Adrenal gland (tissue), 12 donors: ENCODE results near the gene HOXD10. TPM values are rescaled to one million over a fixed set of nuclear protein-coding genes. Genes with fewer than 3 reads are reported as not detected.

ENCODE experiments used
- DNase-seq, 7 donors: peaks; one replicate each; pipeline ENCODE4 v3.0.0-alpha.2; 2019 to 2020
- H3K27ac ChIP-seq, 5 donors: fragments of 200-600 bp; sonication (generic) in 4 of 5; 1 replicate in 3 of 5; 2 replicates in 2 of 5; pipeline versions ENCODE4 v1.5.1 to v1.8.0; 2016 to 2020; ENCODE audit warnings: mild to moderate bottlenecking in 1 of 5
- H3K27me3 ChIP-seq: fragments of 200-600 bp; 2 replicates; pipeline ENCODE4 v1.8.0; 2021
- H3K36me3 ChIP-seq, 2 donors: fragments of 200-600 bp; replicated peaks in 1 of 2; 1 replicate in 1 of 2; 2 replicates in 1 of 2; pipeline versions ENCODE4 v1.5.1 to v1.8.0; 2018 to 2022
- H3K4me1 ChIP-seq, 2 donors: fragments of 200-600 bp; replicated peaks in 1 of 2; 1 replicate in 1 of 2; 2 replicates in 1 of 2; pipeline versions ENCODE4 v1.5.1 to v1.8.0; 2018 to 2021
- H3K4me3 ChIP-seq, 4 donors: fragments of 200-600 bp; sonication (generic) in 3 of 4; one replicate each; pipeline ENCODE4 v1.5.1; 2016 to 2018
- H3K9me3 ChIP-seq, 3 donors: fragments of 200-600 bp; sonication (generic) in 1 of 3; replicated peaks in 1 of 3; 1 replicate in 2 of 3; 2 replicates in 1 of 3; pipeline versions ENCODE4 v1.5.1 to v1.8.0; 2016 to 2021
- POLR2A ChIP-seq, 2 donors: fragments of 450-650 bp; IDR thresholded peaks; one replicate each; pipeline ENCODE4 v1.6.1; 2017; ENCODE audit warnings: antibody characterized with exemption in 2 of 2, mild to moderate bottlenecking in 2 of 2, moderate library complexity in 1 of 2
- WGBS, 4 donors: extraction: QIAGEN DNeasy Blood & Tissue Kit in 2 of 4; methylation state at CpG; one replicate each; pipeline versions ENCODE4 v1.1.5 to v1.1.7; 2013 to 2017; 5-methylcytosine and 5-hydroxymethylcytosine counted together
- intact Hi-C, 2 donors: fragments of 100-400 bp; cut with DNase I; formaldehyde crosslinking; loops; one replicate each; pipeline versions ENCODE4 v1.14.1 to v1.15.0; 2022 to 2023
- polyA plus RNA-seq, 3 donors: library from polyadenylated mRNA; stranded (reverse); fragments of 200-250 nt in 2 of 3; fragments of 350-450 nt in 1 of 3; fragmentation: Illumina TruSeq in 1 of 3; extraction: RNeasy Lipid Tissue Mini Kit (QIAGEN cat#74804) in 1 of 3; gene quantifications; one replicate each; pipeline ENCODE4 v1.2.3, GENCODE V29; 2013 to 2014
- total RNA-seq, 9 donors: library from RNA; depleted of rRNA in 4 of 9; stranded (reverse); fragments of >200 nt in 4 of 9; fragments of 120-200 nt in 1 of 9; fragmentation: NEBNext Ultra II Directional in 1 of 9; extraction: Animal tissue kit (Norgen Biotek cat#: 25700) in 1 of 9; gene quantifications; one replicate each; pipeline versions ENCODE4 v1.1.0 to v1.2.4, GENCODE V29; 2013 to 2023
- TF ChIP-seq, protein P1 (sequence below), 6 experiments: fragments of 450-650 bp in 4 of 6; fragments of 200-600 bp in 2 of 6; sonication (generic) in 1 of 6; IDR thresholded peaks; 1 replicate in 5 of 6; 2 replicates in 1 of 6; pipeline versions ENCODE4 v1.5.1 to v1.8.0; 2016 to 2021; ENCODE audit warnings: antibody characterized with exemption in 6 of 6, mild to moderate bottlenecking in 2 of 6, moderate library complexity in 1 of 6
- donor health status: healthy with polysubstance abuse.
- donor health status: Bipolar disorder and iron deficiency.
- donor health status: DM: yes; HTN: yes; CAD: no.
- donor health status: DM: no; HTN: no; CAD: no.
- donor health status: DM: no; HTN: no; CAD: no.
- donor health status: DM: yes; HTN: yes; CAD: no.

HOXD10 gene
- total and polyA plus RNA-seq, 12 donors: 0.11 to 0.33 (median 0.18) TPM; not detected in 8

DNA sequence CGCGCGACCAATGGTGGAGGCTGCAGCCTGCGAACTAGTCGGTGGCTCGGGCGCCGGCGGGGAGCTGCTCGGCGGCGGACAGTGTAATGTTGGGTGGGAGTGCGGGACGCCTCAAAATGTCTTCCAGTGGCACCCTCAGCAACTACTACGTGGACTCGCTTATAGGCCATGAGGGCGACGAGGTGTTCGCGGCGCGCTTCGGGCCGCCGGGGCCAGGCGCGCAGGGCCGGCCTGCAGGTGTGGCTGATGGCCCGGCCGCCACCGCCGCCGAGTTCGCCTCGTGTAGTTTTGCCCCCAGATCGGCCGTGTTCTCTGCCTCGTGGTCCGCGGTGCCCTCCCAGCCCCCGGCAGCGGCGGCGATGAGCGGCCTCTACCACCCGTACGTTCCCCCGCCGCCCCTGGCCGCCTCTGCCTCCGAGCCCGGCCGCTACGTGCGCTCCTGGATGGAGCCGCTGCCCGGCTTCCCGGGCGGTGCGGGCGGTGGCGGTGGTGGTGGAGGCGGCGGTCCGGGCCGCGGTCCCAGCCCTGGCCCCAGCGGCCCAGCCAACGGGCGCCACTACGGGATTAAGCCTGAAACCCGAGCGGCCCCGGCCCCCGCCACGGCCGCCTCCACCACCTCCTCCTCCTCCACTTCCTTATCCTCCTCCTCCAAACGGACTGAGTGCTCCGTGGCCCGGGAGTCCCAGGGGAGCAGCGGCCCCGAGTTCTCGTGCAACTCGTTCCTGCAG is 6.3 kb downstream of the HOXD10 start, which contains the start of gene HOXD9:
HOXD9 (plus strand) TSS at position 37 of the 728 bp plus-strand sequence; CDS start at position 87, 50 bp downstream.
- Histone ChIP-seq H3K4me3 (peak within 1 kb of the TSS; percentile 31 to 67 (median 52)), H3K9me3 (no peaks in the 10 kb centered on the region), H3K27me3 (peaks cover 35% of the 10 kb centered on the region), H3K27ac (peak within 1 kb of the TSS in 4 of 5 donors; percentile 58 to 88 (median 79)), H3K36me3 (no peaks in the 10 kb centered on the region), H3K4me1 (peaks cover 0 to 17% of the 10 kb centered on the region in 2 donors)
- 0 to 1% (median 1%) methylated on average over 7 to 84 of the region's 84 CpGs for WGBS, 4 donors
- DNase-seq: peak; percentile 81 to 90 (median 83)
- TF ChIP-seq POLR2A (IDR thresholded peaks at IDR 0.05): peak; percentile 23 to 69
- TF ChIP-seq, protein P1, sequence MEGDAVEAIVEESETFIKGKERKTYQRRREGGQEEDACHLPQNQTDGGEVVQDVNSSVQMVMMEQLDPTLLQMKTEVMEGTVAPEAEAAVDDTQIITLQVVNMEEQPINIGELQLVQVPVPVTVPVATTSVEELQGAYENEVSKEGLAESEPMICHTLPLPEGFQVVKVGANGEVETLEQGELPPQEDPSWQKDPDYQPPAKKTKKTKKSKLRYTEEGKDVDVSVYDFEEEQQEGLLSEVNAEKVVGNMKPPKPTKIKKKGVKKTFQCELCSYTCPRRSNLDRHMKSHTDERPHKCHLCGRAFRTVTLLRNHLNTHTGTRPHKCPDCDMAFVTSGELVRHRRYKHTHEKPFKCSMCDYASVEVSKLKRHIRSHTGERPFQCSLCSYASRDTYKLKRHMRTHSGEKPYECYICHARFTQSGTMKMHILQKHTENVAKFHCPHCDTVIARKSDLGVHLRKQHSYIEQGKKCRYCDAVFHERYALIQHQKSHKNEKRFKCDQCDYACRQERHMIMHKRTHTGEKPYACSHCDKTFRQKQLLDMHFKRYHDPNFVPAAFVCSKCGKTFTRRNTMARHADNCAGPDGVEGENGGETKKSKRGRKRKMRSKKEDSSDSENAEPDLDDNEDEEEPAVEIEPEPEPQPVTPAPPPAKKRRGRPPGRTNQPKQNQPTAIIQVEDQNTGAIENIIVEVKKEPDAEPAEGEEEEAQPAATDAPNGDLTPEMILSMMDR (IDR thresholded peaks at IDR 0.05): peak in 1 of 6 experiments; percentile 3
- intact Hi-C loops: loop anchor here in 1 of 2 donors (5.0 to 10.0 kb wide), 2 partner anchors 514 to 692 kb away; no protein-coding TSS in a partner anchor

DNA sequence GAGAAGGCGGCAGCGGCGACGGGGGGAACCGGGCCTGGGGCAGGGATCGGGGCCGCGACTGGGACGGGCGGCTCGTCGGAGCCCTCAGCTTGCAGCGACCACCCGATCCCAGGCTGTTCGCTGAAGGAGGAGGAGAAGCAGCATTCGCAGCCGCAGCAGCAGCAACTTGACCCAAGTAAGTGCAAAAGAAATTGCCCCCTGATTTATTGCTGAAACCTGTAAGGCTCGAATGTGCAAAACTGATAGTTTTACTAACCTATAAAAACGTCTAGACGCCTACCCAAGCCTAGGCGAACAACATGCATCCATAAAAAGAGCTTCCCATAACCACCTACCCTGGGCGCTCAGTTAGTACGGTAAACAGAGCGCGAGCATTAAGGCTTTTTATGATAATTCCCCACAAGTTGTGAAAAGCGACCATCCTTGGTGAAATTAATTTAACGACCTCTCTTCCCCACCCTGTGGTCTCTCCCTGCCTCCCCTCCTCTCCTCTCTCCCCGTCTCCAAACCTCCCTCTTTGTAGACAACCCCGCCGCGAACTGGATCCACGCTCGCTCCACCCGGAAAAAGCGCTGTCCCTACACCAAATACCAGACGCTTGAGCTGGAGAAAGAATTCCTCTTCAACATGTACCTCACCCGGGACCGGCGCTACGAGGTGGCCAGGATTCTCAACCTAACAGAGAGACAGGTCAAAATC is 7.0 kb downstream of the HOXD10 start:
- Histone ChIP-seq H3K36me3 (no peaks in the 10 kb centered on the region), H3K4me1 (peaks cover 0 to 17% of the 10 kb centered on the region in 2 donors), H3K27ac (peak overlapping the region in 4 of 5 donors; percentile 58 to 88 (median 79)), H3K4me3 (peak overlapping the region; percentile 31 to 67 (median 52)), H3K9me3 (no peaks in the 10 kb centered on the region), H3K27me3 (peaks cover 28% of the 10 kb centered on the region)
- 16 to 19% (median 18%) methylated on average over 29 to 40 of the region's 40 CpGs for WGBS, 4 donors
- no peak for TF ChIP-seq POLR2A (IDR thresholded peaks at IDR 0.05)
- TF ChIP-seq, protein P1 (IDR thresholded peaks at IDR 0.05): no peak
- no peak for DNase-seq
- intact Hi-C loops: loop anchor here in 1 of 2 donors (5.0 to 10.0 kb wide), 2 partner anchors 514 to 691 kb away; no protein-coding TSS in a partner anchor

DNA sequence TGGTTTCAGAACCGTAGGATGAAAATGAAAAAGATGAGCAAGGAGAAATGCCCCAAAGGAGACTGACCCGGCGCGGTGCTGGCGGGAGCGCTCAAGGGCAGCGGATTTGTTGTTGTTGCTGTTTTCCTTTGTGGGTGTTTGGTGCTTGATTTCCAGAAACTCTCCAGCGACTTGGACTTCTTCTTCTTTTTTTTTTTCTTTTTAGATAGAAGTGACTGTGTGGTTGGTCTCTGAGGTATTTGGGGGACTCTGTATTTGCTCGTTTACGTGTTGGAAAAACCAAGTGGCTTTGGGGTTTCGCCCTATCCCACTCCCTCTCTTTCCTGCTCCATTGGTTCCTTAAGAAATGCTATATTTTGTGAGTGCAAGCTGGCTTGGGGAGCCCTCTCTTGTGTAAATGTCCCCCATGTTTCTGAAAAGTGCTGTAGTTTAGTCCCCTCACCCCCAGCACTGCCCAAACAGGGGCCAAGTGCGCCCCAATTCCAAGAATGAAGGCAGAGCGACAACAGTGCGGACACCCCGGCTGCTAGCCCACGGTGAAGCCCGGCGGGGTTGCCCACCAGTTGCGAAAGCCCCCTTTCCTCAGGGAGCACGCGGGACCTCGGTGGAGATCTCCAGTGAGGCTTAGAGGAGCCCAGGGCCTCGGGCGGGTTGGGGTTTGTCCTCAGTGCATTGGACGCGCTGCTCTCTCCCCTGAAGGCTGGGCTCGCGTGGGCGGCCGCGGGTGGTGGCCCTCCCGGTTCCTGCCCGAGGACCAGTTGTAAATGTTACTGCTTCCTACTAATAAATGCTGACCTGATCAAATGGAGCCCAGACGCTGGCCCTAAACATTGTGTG is 7.8 kb downstream of the HOXD10 start:
- Histone ChIP-seq H3K4me1 (peaks cover 0 to 17% of the 10 kb centered on the region in 2 donors), H3K27me3 (peaks cover 20% of the 10 kb centered on the region), H3K36me3 (no peaks in the 10 kb centered on the region), H3K27ac (peak overlapping the region in 1 of 5 donors; percentile 9), H3K9me3 (no peaks in the 10 kb centered on the region), H3K4me3 (peak overlapping the region in 2 of 4 donors; percentile 7 to 67)
- WGBS, 4 donors: 44 to 63% (median 54%) methylated on average over 20 to 34 of the region's 34 CpGs
- intact Hi-C loops: loop anchor here in 1 of 2 donors (5.0 to 10.0 kb wide), 2 partner anchors 513 to 690 kb away; no protein-coding TSS in a partner anchor
- TF ChIP-seq POLR2A (IDR thresholded peaks at IDR 0.05): no peak
- TF ChIP-seq, protein P1 (IDR thresholded peaks at IDR 0.05): no peak
- DNase-seq: no peak
